Central memory CD4-positive, alpha-beta T cell (primary cell): ENCODE results near the gene ANKRD34C.

Experiments
- DNase-seq: peaks from one replicate; pipeline ENCODE4 v3.0.0; 2022
- total RNA-seq, 3 experiments: gene quantifications; one replicate each; lab custom pipeline; 2026; lab: John Stamatoyannopoulos, UW

ANKRD34C gene
- total RNA-seq: 0 reads per million in 3 experiments

- DNase-seq: no peak
Observed at GRCh38 chr15:79282371-79283251, at the start of gene ANKRD34C. Gene ANKRD34C (plus strand): TSS chr15:79282722. CDS start chr15:79293285, 10,563 bp downstream.

GRCh38 chr15:79233236-79233635 is 49.3 kb upstream of the ANKRD34C start:
- DNase-seq: no peak

- DNase-seq: no peak
Observed at GRCh38 chr15:79240036-79240435, 42.5 kb upstream of the ANKRD34C start.

DNA sequence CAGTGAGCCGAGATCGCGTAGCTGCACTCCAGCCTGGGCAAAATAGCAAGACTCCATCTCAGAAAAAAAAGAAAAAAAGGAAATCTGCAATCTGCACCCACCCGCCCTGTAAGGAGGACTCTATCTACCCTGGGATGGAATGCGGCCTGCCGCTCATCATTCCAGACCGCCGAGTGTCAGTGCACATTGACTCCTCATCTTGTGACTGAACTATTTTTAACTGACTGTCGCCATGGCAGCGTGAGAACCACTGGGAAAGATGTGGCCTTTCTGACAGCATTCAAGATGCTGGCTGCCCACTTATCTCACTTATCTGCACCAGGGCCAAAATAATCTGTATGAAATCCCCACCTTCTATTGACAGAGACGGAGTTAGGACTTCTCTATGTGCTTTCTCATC is 38.8 kb upstream of the ANKRD34C start:
- DNase-seq: no peak

GRCh38 chr15:79244876-79245275 is 37.6 kb upstream of the ANKRD34C start:
- no peak for DNase-seq

DNA sequence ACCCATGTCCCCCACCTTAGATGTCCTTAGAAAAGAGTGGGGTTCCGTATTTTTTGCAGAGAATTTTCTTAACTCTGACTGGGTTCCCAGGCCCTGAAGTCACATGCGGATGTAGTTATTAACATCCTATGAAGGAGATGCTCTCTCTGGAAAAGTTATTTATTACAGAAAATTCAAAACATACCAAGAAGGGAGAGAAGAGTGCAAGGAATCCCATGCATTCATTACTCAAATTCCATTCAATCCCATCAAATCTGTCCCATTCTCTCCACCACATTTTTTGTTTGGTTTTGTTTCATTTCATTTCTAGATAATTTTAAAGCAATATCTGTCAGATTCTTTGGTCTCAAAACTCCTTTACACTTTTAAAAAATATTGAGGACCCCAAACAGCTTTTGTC is 34.3 kb upstream of the ANKRD34C start:
- DNase-seq: no peak

DNA sequence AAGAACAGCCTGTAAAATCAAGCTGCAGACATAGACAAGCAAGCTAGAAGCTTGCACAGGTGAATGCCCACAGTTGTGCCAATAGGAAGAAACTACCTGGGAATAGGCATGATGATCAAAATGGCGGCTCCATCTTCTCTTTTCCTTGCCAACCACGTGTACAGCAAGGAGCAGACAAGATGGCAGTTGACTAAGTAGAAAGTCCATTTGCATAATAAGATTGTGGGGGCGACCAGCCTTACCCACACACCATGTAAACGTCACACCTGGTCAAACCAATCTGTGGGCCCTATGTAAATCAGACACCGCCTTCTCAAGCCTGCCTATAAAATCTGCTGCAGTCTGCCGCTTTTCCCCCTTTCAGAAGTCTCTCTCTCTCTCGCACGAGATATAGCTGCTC is 25.1 kb upstream of the ANKRD34C start:
- no peak for DNase-seq

DNA sequence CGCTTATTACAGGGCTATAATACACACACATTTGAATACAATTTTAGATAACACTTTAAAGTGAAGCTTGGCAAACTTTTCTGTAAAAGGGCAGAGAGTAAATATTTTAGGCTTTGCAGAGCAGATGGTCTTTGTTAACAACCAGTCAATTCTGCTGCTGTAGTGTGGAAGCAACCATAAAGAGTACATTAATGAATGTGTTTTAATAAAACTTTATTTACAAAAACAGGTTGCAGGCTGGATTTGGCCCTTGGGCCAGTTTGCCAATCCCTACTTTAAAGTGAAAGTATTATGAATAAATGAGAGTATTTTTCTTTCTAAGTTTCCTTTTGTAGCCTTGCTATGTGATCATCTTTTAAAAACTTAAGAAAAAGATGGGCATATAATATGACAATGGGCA is 20.7 kb upstream of the ANKRD34C start:
- DNase-seq: no peak

GRCh38 chr15:79265167-79265566 is 17.4 kb upstream of the ANKRD34C start:
- no peak for DNase-seq

DNA sequence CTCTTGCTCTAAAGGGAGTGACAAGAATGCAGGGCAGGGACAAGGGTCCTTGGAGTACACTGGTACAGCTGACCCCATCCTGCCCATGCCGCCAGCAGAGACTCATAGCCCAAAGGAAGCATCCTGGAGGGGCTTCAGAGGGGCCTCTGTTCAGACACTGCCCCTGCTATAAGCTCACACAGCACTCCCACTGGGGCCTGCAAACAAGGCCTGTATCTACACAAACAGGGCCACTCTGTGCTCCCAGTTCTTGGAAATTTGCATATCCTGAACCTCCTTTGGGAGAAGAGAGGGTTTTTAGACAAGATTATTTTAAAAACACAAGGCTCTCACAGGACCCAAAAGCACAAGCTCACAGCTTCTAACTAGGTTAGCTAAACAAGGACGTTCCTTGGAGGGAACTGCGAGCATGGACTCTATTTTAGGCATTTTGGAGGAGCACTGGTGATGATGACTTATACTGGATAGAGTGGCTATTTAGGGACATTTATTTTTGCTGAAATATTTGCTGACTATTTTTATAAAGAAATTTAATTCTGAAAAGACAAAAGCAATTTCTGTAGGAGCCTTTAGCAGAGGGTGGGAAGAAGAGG is 16.4 kb upstream of the ANKRD34C start:
- DNase-seq: no peak

GRCh38 chr15:79283252-79284048 is 928 bp downstream of the ANKRD34C start:
- DNase-seq: no peak

GRCh38 chr15:79290642-79291275 is 8.2 kb downstream of the ANKRD34C start:
- no peak for DNase-seq

GRCh38 chr15:79292011-79292410 is 9.5 kb downstream of the ANKRD34C start:
- DNase-seq: no peak

GRCh38 chr15:79294075-79294474 is 11.6 kb downstream of the ANKRD34C start:
- no peak for DNase-seq

- no peak for DNase-seq
Observed at GRCh38 chr15:79296583-79296982, 14.1 kb downstream of the ANKRD34C start.

DNA sequence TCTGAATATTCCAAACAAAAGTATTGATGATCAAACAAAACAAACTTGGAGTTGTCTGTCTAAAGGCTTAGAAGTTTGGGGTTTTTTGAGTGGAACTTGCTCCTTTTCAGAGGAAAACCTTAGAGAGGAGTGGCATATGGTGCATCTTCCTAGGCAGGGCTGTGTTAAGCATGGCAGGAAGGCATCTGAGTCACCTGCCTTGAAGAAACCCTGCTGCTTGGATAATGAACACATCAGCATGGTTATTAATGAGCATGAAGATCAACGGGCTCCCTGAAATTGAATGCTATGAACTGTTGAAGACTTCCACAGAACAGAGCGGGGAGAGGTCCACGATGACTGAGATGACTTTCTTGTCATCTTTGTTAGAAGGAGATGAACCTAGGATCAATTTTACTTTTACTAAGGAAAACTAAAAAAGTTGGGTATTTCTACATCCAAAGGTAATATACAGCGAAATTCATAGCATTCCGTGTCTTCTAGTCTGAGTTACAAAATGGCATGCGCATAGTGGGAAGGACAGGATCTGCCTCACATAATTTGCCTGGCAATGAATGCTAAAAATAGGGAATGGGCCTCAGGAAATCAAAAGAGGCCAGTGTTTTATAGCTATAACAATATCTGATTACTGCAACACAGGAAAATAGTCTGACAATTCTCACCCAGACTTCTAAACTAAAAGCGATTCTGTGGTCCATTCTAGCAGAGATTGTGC is 16.8 kb downstream of the ANKRD34C start:
- DNase-seq: no peak

GRCh38 chr15:79299841-79300235 is 17.3 kb downstream of the ANKRD34C start:
- DNase-seq: no peak

DNA sequence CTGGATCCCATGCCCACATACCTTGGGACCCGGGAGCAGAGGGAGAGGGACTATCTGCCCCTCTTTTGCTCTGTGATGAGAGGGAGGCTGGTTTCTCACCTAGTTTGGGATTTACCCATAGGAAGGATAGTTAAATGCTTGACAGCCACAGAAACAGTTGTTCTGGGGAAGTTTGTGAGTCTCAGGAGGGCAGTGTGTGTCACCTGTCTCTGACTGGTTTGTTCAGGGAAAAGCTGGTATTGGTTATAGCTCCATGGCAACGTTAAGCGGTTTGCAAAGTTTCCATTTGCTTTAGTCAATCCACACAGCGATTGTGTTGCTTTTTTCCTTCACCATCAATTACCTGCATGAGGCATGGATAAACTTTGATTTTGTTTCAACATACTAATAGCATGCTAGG is 24.7 kb downstream of the ANKRD34C start:
- no peak for DNase-seq

DNA sequence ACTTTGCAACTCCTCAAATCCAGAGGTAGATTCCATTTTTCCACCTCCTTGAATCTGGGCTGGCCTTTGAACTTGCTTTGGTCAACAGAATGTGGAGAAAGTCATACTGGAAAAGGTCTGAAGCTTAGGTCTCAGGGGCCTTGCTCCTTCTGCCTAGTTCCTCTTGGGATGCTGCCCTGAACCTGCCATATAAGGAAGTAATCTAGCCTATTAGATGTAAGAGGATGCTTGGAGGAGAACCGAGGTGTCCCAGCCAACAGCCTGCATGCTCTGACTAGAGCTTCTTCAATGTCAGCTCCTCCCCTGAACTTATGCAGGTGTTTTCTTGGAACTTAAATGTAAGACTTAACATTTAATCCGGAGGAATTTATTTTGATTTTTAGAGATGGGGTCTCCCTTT is 26.4 kb downstream of the ANKRD34C start:
- DNase-seq: no peak

DNA sequence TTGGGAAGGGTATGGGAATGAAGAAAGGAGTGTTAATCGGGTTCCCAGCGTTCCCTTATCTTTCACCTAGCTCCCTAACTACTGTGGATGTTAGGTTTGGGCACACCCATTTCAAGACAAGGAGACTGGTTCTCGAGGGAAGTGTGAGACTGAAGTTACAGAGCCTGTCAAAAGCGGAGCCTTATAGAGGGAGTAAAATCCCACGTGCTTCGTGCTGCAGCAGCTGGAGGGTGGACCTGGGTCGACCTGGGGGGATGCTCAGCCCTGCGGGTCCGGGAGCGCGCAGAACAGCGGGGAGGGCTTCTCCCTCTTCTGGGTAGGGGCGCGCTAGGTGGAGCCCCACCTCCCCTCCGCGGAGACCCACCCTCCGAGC is 28.1 kb downstream of the ANKRD34C start:
- no peak for DNase-seq

DNA sequence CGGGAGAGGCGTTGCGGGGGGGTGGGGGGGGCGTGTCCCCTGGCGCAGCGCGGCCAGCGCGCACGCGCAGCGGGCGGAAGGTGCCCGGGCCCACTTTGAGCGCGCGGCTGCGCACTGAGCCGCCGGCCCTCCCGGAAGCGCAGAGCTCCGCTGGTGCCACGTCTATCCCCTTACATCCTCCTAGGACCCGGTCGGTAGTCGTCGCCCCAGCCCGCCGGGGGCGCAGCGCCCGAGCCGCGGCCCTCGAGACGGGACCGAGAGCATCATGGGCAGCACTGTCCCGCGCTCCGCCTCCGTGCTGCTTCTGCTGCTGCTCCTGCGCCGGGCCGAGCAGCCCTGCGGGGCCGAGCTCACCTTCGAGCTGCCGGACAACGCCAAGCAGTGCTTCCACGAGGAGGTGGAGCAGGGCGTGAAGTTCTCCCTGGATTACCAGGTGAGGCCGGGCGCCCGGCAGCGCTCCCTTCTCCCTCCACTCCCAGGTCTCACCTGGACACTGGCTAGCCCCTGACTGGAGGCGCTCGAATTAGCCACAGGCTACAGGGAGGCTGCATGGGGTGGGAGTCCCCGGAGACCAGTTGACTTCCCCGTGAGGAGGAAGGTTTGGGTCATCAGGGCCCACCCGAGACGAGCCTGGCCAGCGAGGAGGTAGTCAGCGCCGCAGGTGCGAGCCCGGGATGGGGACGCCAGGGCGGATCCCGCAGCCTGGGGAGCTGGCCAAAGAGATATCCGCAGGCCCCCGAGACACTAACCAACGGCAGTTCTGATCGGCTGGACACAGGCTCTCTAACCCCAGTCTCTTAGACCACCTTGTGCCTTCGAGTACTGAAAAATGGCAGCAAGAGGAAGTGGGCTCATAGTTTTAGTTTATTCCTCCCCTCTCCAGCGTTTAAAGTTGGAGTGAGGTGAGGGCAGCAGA is 28.7 kb downstream of the ANKRD34C start, which contains the start of gene TMED3:
Gene TMED3 (plus strand): TSS at position 128 of the 916 bp plus-strand sequence. CDS start 138 bp downstream, at position 266.
- peak; percentile 72 for DNase-seq
